A549 (cell line): Measurements from ENCODE around the gene FLVCR2. TPM values are rescaled to one million over a fixed set of nuclear protein-coding genes. Genes with fewer than 3 reads are reported as not detected.

Experiments used
- ATAC-seq, 2 experiments: fragments of 200-7000 bp in 1 of 2; fragments of >200 bp in 1 of 2; cut with Nextera tagmentation in 1 of 2; cut with Tn5 transposase in 1 of 2; 3 replicates each; pipeline versions ENCODE4 v1.8.0 to v1.9.1; 2018 to 2020; ENCODE audit warnings: mild to moderate bottlenecking in 1 of 2, moderate library complexity in 1 of 2
- CTCF ChIA-PET: fragments of 300-600 bp; sonication (Branson Sonifier 250); formaldehyde crosslinking; extraction: SDS; loops from one replicate; lab custom pipeline; 2021; ENCODE audit warnings: antibody characterized with exemption, inconsistent platforms; lab: Yijun Ruan, JAX
- POLR2A ChIA-PET: fragments of 350-600 bp; formaldehyde crosslinking; extraction: SDS; loops from one replicate; lab custom pipeline; 2021; ENCODE audit warnings: antibody characterized with exemption, inconsistent platforms; lab: Yijun Ruan, JAX
- DNase-seq, 2 experiments: peaks; one replicate each; pipeline versions ENCODE4 v3.0.0 to v3.0.0-alpha.2; 2011 to 2016; ENCODE audit warnings: low read depth in 1 of 2, low spot score in 1 of 2
- FAIRE-seq: peaks from 2 replicates; lab custom pipeline; 2011; peaks lifted over from hg19 to GRCh38; lab: Jason Lieb, UNC
- H3K27ac ChIP-seq, 2 experiments: fragments of >200 bp; sonication (Bioruptor Twin); formaldehyde crosslinking; 3 replicates each; pipeline ENCODE4 v1.5.1; 2016 to 2017
- H3K4me1 ChIP-seq: fragments of >200 bp; sonication (Bioruptor Twin); formaldehyde crosslinking; 3 replicates; pipeline ENCODE4 v1.6.1; 2016
- H3K4me2 ChIP-seq: fragments of >200 bp; sonication (Bioruptor Twin); formaldehyde crosslinking; 3 replicates; pipeline ENCODE4 v1.6.1; 2016
- H3K4me3 ChIP-seq: fragments of >200 bp; sonication (Bioruptor Twin); formaldehyde crosslinking; 3 replicates; pipeline ENCODE4 v1.5.1; 2016
- H3K9me3 ChIP-seq: fragments of >200 bp; sonication (Bioruptor Twin); formaldehyde crosslinking; 3 replicates; pipeline ENCODE4 v1.6.1; 2016
- CEBPB ChIP-seq, 2 experiments: fragments of >200 bp in 1 of 2; sonication (Bioruptor Twin) in 1 of 2; formaldehyde crosslinking in 1 of 2; IDR thresholded peaks; 2 replicates each; pipeline ENCODE4 v1.6.1; 2012 to 2016
- FOSB ChIP-seq: fragments of 250-450 bp; sonication (Bioruptor Pico); IDR thresholded peaks from 2 replicates; pipeline ENCODE4 v1.5.0; 2020; ENCODE audit warnings: mild to moderate bottlenecking, moderate library complexity
- JUN ChIP-seq, 2 experiments: fragments of >200 bp; sonication (Bioruptor Twin); formaldehyde crosslinking; IDR thresholded peaks; 2 replicates in 1 of 2; 3 replicates in 1 of 2; pipeline ENCODE4 v1.6.1; 2016 to 2017
- MAFK ChIP-seq: fragments of 450-650 bp; IDR thresholded peaks from 2 replicates; pipeline ENCODE4 v1.6.1; 2014; ENCODE audit not compliant: partially characterized antibody
- MAZ ChIP-seq: fragments of 150-350 bp; IDR thresholded peaks from 2 replicates; pipeline ENCODE4 v1.6.1; 2014; ENCODE audit warnings: antibody characterized with exemption, low read depth, low read length, borderline replicate concordance
- POLR2AphosphoS2 ChIP-seq: conservative IDR thresholded peaks from 2 replicates; pipeline ENCODE4 v1.6.1; 2012; ENCODE audit warnings: low read length, improper control_type of control experiment, inconsistent platforms
- RAD21 ChIP-seq, 2 experiments: fragments of >200 bp in 1 of 2; sonication (Bioruptor Twin) in 1 of 2; formaldehyde crosslinking in 1 of 2; IDR thresholded peaks in 1 of 2; conservative IDR thresholded peaks in 1 of 2; 2 replicates in 1 of 2; 3 replicates in 1 of 2; pipeline ENCODE4 v1.6.1; 2012 to 2018; ENCODE audit warnings: inconsistent platforms in 1 of 2
- RARB ChIP-seq: fragments of 250-450 bp; sonication (Bioruptor Pico); IDR thresholded peaks from 2 replicates; pipeline ENCODE4 v1.8.0; 2021; ENCODE audit warnings: mild to moderate bottlenecking, moderate library complexity
- SMC3 ChIP-seq: fragments of >200 bp; sonication (Bioruptor Twin); formaldehyde crosslinking; IDR thresholded peaks from 3 replicates; pipeline ENCODE4 v1.6.1; 2018; ENCODE audit warnings: inconsistent platforms
- TP53 ChIP-seq: fragments of 250-450 bp; sonication (Bioruptor Pico); IDR thresholded peaks from 2 replicates; pipeline ENCODE4 v1.5.0; 2021; ENCODE audit warnings: mild to moderate bottlenecking, moderate library complexity
- ZSCAN20 ChIP-seq: fragments of 250-450 bp; sonication (Bioruptor Pico); IDR thresholded peaks from 2 replicates; pipeline ENCODE4 v1.8.0; 2022; ENCODE audit warnings: mild to moderate bottlenecking, moderate library complexity
- WGBS: methylation state at CpG from one replicate; pipeline ENCODE4 v1.1.6; 2017; ENCODE audit errors: missing lambda C conversion rate; 5-methylcytosine and 5-hydroxymethylcytosine counted together
- polyA plus RNA-seq, 4 experiments: library from polyadenylated mRNA; depleted of rRNA in 3 of 4; stranded (reverse); fragments of >200 nt; fragmentation: RNase III in 1 of 4; extraction: RNeasy Plus Mini Kit Qiagen cat#74134 plus additional on column Dnase treatment in 1 of 4; gene quantifications; 2 replicates in 3 of 4; 3 replicates in 1 of 4; pipeline ENCODE4 v1.2.3, GENCODE V29; 2011 to 2017
- TF ChIP-seq, protein P1 (sequence below): fragments of 250-450 bp; sonication (Bioruptor Pico); IDR thresholded peaks from 2 replicates; pipeline ENCODE4 v1.5.0; 2020; ENCODE audit warnings: low read depth, mild to moderate bottlenecking, moderate library complexity
- TF ChIP-seq, protein P2 (sequence below): fragments of >200 bp; sonication (Bioruptor Twin); formaldehyde crosslinking; IDR thresholded peaks from 2 replicates; pipeline ENCODE4 v1.6.1; 2016
- TF ChIP-seq, protein P3 (sequence below): IDR thresholded peaks from 2 replicates; pipeline ENCODE4 v1.6.1; 2012

Gene FLVCR2
- polyA plus RNA-seq, 2 of the 4 experiments (the other 2 are of a cell fraction), result 3.8 to 3.9 TPM

DNA sequence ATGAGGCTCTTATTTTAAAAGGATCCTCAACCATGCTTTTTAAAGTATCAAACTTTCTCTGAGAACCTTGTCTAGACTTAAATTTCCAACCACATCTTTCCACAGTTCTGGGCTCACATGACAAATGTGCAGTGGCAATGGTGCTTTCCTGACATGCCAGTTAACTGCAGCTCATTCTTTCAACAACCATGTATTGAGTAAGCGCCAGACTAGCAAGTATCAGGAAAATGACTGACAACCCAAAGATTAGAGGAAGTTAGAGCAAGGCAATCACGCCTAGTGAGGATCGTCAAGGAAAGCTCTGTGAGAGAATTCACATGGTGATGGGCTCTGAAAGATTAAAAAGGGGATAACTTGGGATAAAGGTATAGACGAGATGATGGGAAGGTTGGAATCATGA, 35.8 kb downstream of the FLVCR2 start:
- no peak for FAIRE-seq
- ChIA-PET CTCF (interaction anchor here (1.2 kb wide), 1 partner anchor 8 kb away, joined by 3 read pairs; no protein-coding TSS in a partner anchor), POLR2A (no interaction called here)
- Histone ChIP-seq H3K4me2 (no peak overlapping the region), H3K9me3 (peaks cover 8% of the 10 kb centered on the region), H3K4me3 (no peak overlapping the region), H3K27ac (no peak overlapping the region), H3K4me1 (no peaks in the 10 kb centered on the region)
- ATAC-seq, result no peak
- no peak for TF ChIP-seq RARB (CRISPR knock-in tag)
- no peak for TF ChIP-seq JUN (IDR thresholded peaks at IDR 0.05)
- TF ChIP-seq FOSB (CRISPR knock-in tag), result no peak
- 46% methylated on average over 4 of the region's 4 CpGs for WGBS
- no peak for DNase-seq

DNA sequence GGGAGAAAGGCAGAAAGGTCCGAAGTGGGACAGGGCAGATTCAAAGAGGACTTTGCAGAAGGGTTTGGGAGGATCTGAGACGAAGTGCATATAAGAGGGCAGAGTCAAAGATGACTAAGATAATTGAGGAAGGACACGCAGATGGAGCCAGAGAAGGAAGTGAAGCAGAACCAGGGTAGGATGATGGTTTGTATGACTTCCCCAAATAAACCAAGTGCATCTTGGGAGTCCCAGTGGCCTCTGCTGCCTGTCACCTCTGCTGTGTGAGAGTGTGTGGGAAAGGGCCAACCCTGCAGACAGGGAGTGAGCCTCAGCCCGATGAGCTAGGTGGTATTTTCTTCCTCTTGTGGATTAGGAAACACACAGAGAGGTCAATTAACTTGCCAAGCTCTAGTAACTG, 36.8 kb downstream of the FLVCR2 start:
- Histone ChIP-seq H3K9me3 (peaks cover 4% of the 10 kb centered on the region), H3K4me1 (no peaks in the 10 kb centered on the region), H3K4me2 (no peak overlapping the region), H3K4me3 (no peak overlapping the region), H3K27ac (no peak overlapping the region)
- ChIA-PET CTCF (interaction anchor here (1.7 to 4.0 kb wide), 2 partner anchors 25 to 39 kb away, joined by 3 to 15 read pairs; no protein-coding TSS in a partner anchor), POLR2A (no interaction called here)
- 49% methylated on average over 4 of the region's 4 CpGs for WGBS
- TF ChIP-seq RAD21 (conservative IDR thresholded peaks at IDR 0.05 in 1 of 2, IDR thresholded peaks at IDR 0.05 in 1 of 2), result no peak
- no peak for ATAC-seq
- FAIRE-seq, result no peak
- no peak for DNase-seq

DNA sequence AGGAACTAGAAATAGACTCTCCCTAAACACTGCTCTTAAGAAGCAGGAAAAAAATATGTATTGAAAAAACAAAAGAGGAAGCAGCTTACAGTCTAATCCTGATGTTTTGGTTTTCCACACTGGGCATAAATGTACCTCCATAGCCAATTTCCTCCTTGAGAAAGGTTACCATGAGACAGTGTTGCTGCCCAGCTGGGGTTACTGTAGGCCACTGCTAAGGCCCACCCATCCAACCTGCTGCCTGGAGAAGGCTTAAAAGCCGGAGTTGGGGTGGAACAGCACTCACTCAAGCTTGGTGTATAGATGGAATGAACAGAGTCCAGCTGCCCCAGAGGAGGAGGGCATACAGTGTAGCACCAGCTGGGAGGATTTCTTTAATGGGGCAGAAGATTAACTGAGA, 41.1 kb downstream of the FLVCR2 start:
- DNase-seq, result no peak
- peaks cover 12% of the 10 kb centered on the region for H3K4me1 ChIP-seq
- no peak overlapping the region for H3K4me2 ChIP-seq
- H3K27ac ChIP-seq, result no peak overlapping the region
- no peak for ATAC-seq
- H3K4me3 ChIP-seq, result no peak overlapping the region
- CTCF ChIA-PET, result interaction anchor here (0.9 to 2.3 kb wide), 5 partner anchors 9 to 287 kb away, joined by 3 to 9 read pairs (median 3); partner anchors contain the start of gene FLVCR2
- FAIRE-seq, result no peak
- TF ChIP-seq SMC3 (no peak), ZSCAN20 (CRISPR knock-in tag) (no peak), MAFK (no peak), POLR2AphosphoS2 (no peak), TP53 (no peak)
- TF ChIP-seq, protein P1, sequence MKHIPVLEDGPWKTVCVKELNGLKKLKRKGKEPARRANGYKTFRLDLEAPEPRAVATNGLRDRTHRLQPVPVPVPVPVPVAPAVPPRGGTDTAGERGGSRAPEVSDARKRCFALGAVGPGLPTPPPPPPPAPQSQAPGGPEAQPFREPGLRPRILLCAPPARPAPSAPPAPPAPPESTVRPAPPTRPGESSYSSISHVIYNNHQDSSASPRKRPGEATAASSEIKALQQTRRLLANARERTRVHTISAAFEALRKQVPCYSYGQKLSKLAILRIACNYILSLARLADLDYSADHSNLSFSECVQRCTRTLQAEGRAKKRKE (CRISPR knock-in tag), result no peak
- TF ChIP-seq, protein P2, sequence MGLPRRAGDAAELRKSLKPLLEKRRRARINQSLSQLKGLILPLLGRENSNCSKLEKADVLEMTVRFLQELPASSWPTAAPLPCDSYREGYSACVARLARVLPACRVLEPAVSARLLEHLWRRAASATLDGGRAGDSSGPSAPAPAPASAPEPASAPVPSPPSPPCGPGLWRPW, result no peak
- TF ChIP-seq, all 56 proteins: peak for 0
- H3K9me3 ChIP-seq, result no peaks in the 10 kb centered on the region
- WGBS, result 73% methylated on average over 1 of the region's 1 CpG
- POLR2A ChIA-PET, result no interaction called here

DNA sequence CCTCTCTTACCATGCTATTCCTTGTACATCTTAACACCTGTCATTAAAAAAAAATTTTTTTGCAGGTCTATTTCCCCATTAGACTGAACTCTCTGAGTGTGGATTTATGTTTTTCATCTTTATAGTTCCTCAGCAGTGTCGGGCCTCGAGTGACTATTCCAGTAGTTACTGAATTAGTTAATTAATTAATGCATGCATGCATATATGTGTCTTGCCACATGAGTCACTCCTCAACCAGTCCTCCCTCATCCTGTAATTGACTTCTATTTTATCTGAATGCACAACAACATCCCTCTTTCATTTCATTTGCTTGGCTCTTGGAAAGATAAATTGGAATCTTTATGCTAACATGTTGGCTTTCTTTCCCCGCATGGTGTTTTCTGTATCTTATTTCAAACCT, 46.6 kb downstream of the FLVCR2 start:
- WGBS, result 84% methylated on average over 3 of the region's 3 CpGs
- Histone ChIP-seq H3K4me2 (no peak overlapping the region), H3K27ac (no peak overlapping the region), H3K4me3 (no peak overlapping the region), H3K4me1 (peaks cover 12% of the 10 kb centered on the region), H3K9me3 (no peaks in the 10 kb centered on the region)
- FAIRE-seq (no peak), DNase-seq (no peak), ATAC-seq (no peak)
- ChIA-PET CTCF (interaction anchor here (1.3 to 2.5 kb wide), 3 partner anchors 12 to 29 kb away, joined by 4 to 14 read pairs (median 7); no protein-coding TSS in a partner anchor), POLR2A (no interaction called here)
- no peak for TF ChIP-seq ZSCAN20 (CRISPR knock-in tag)

DNA sequence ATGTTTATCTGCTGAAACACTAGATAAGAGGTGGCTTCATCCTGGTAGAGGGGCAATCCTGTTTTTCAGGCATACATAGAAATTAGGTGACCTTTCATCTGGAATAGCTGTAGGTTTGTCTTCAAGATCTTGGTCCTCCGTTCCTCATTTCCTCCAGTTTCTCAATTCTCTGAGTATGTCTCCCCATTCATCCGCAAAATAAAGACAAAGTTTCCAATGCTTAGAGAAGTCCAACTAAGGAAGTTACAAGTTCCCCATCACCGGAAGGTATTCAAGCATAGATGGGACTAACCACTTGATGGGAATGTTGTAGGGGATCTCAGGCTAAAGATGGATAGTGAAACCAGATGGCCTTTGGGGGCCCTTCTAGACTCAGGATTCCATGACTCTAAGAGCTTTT, 48.0 kb downstream of the FLVCR2 start:
- Histone ChIP-seq H3K4me3 (no peak overlapping the region), H3K4me1 (peaks cover 12% of the 10 kb centered on the region), H3K27ac (no peak overlapping the region), H3K4me2 (no peak overlapping the region), H3K9me3 (no peaks in the 10 kb centered on the region)
- ATAC-seq, result no peak
- no peak for DNase-seq
- TF ChIP-seq CEBPB (IDR thresholded peaks at IDR 0.05) (no peak), RAD21 (conservative IDR thresholded peaks at IDR 0.05 in 1 of 2, IDR thresholded peaks at IDR 0.05 in 1 of 2) (no peak), SMC3 (no peak), MAZ (no peak)
- TF ChIP-seq, protein P3, sequence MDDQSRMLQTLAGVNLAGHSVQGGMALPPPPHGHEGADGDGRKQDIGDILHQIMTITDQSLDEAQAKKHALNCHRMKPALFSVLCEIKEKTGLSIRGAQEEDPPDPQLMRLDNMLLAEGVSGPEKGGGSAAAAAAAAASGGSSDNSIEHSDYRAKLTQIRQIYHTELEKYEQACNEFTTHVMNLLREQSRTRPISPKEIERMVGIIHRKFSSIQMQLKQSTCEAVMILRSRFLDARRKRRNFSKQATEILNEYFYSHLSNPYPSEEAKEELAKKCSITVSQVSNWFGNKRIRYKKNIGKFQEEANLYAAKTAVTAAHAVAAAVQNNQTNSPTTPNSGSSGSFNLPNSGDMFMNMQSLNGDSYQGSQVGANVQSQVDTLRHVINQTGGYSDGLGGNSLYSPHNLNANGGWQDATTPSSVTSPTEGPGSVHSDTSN, result no peak
- TF ChIP-seq, all 56 proteins: peak for 0
- FAIRE-seq, result no peak
- ChIA-PET POLR2A (no interaction called here), CTCF (interaction anchor here (3.6 kb wide), 1 partner anchor 28 kb away, joined by 10 read pairs; no protein-coding TSS in a partner anchor)
- WGBS, result 91% methylated on average over 3 of the region's 3 CpGs
